K562 (cell line): ENCODE results near the gene SCARB2. TPM values are rescaled to one million over a fixed set of nuclear protein-coding genes. Genes with fewer than 3 reads are reported as not detected.

Experiments
- ATAC-seq: fragments of 200-7000 bp; cut with Tn5 transposase; 3 replicates; pipeline ENCODE4 v1.9.1; 2020; ENCODE audit warnings: moderate library complexity
- BruUV-seq: library from RNA; stranded (reverse); fragments of 400-500 nt; replicated peaks from 2 replicates; lab custom pipeline; 2021; lab: Mats Ljungman, UMichigan
- CTCF ChIA-PET: fragments of 300-600 bp; formaldehyde crosslinking; extraction: SDS; loops from one replicate; lab custom pipeline; 2021; ENCODE audit warnings: low intra/inter-chr PET ratio; lab: Yijun Ruan, JAX
- POLR2A ChIA-PET: fragments of 300-600, 350-650 bp; sonication (Branson Sonifier 250); formaldehyde crosslinking; extraction: SDS; loops from one replicate; lab custom pipeline; 2021; ENCODE audit warnings: antibody characterized with exemption, inconsistent platforms; lab: Yijun Ruan, JAX
- DNase-seq, 4 experiments: peaks; one replicate each; pipeline versions ENCODE4 v3.0.0 to v3.0.0-alpha.2; 2011 to 2018; ENCODE audit warnings: low spot score in 3 of 4, mixed read lengths in 3 of 4; ENCODE audit errors: extremely low read depth in 1 of 4
- FAIRE-seq: peaks from 2 replicates; lab custom pipeline; 2011; peaks lifted over from hg19 to GRCh38; lab: Jason Lieb, UNC
- H2AFZ ChIP-seq: 2 replicates; pipeline ENCODE4 v1.6.0; 2011; ENCODE audit warnings: low read depth, low read length, control low read depth, inconsistent platforms
- H3K27ac ChIP-seq: fragments of 200-600 bp; 3 replicates; pipeline ENCODE4 v1.8.0; 2011; ENCODE audit warnings: low read depth, mild to moderate bottlenecking, control low read depth, inconsistent platforms, low read length, moderate library complexity, mixed read lengths; ENCODE audit errors: extremely low read depth
- H3K27me3 ChIP-seq, 2 experiments: fragments of 300-600 bp in 1 of 2; 2 replicates in 1 of 2; 3 replicates in 1 of 2; pipeline versions ENCODE4 v1.6.0 to v1.8.0; 2011; ENCODE audit warnings: inconsistent platforms in 2 of 2, low read length in 2 of 2, mild to moderate bottlenecking in 1 of 2, mixed read lengths in 1 of 2, moderate library complexity in 1 of 2; ENCODE audit not compliant: control insufficient read depth in 2 of 2, insufficient read depth in 2 of 2
- H3K36me3 ChIP-seq: fragments of 300-600 bp; 3 replicates; pipeline ENCODE4 v1.8.0; 2011; ENCODE audit warnings: mild to moderate bottlenecking, low read length, inconsistent platforms; ENCODE audit not compliant: control insufficient read depth, insufficient read depth
- H3K4me1 ChIP-seq, 2 experiments: fragments of 200-600 bp in 1 of 2; replicated peaks in 1 of 2; 2 replicates in 1 of 2; 3 replicates in 1 of 2; pipeline versions ENCODE4 v1.5.1 to v1.8.0; 2011; ENCODE audit warnings: inconsistent platforms in 2 of 2, low read length in 2 of 2, mild to moderate bottlenecking in 1 of 2, mixed read lengths in 1 of 2, moderate library complexity in 1 of 2; ENCODE audit not compliant: control insufficient read depth in 2 of 2, insufficient read depth in 2 of 2
- H3K4me2 ChIP-seq: 2 replicates; pipeline ENCODE4 v1.6.1; 2011; ENCODE audit warnings: low read length, control low read depth, inconsistent platforms, mixed read lengths; ENCODE audit not compliant: insufficient read depth
- H3K4me3 ChIP-seq: fragments of 200-600 bp; sonication (generic), shearing (Covaris generic); 2 replicates; pipeline ENCODE4 v1.5.1; 2016; ENCODE audit warnings: control low read depth, inconsistent platforms
- H3K79me2 ChIP-seq: fragments of 200-600 bp; 3 replicates; pipeline ENCODE4 v1.8.0; 2011; ENCODE audit warnings: low read length, inconsistent platforms; ENCODE audit not compliant: control insufficient read depth, insufficient read depth
- H3K9ac ChIP-seq, 2 experiments: 2 replicates each; pipeline versions ENCODE4 v1.6.0 to v1.6.1; 2011; ENCODE audit warnings: low read depth in 2 of 2, low read length in 2 of 2, control low read depth in 1 of 2, inconsistent platforms in 1 of 2, mild to moderate bottlenecking in 1 of 2, mixed read lengths in 1 of 2; ENCODE audit not compliant: insufficient read depth in 1 of 2
- H3K9me1 ChIP-seq: one replicate; pipeline ENCODE4 v1.6.0; 2011; ENCODE audit warnings: inconsistent platforms, mild to moderate bottlenecking, low read length, moderate library complexity; ENCODE audit not compliant: control insufficient read depth, insufficient read depth
- H3K9me3 ChIP-seq: replicated peaks from 2 replicates; pipeline ENCODE4 v1.5.1; 2011; ENCODE audit warnings: low read depth, low read length, inconsistent platforms; ENCODE audit not compliant: control insufficient read depth, insufficient read depth
- H4K20me1 ChIP-seq: replicated peaks from 2 replicates; pipeline ENCODE4 v1.6.1; 2011; ENCODE audit warnings: low read length, inconsistent platforms, mixed read lengths; ENCODE audit not compliant: control insufficient read depth, insufficient read depth
- CBX5 ChIP-seq: IDR thresholded peaks from 2 replicates; pipeline ENCODE4 v1.6.1; 2014; ENCODE audit warnings: low read depth, borderline replicate concordance
- CCNT2 ChIP-seq: IDR thresholded peaks from 2 replicates; pipeline ENCODE4 v1.6.1; 2011; ENCODE audit warnings: borderline replicate concordance, low read depth, mild to moderate bottlenecking, moderate library complexity, mixed read lengths, low read length; ENCODE audit not compliant: insufficient read length; ENCODE audit errors: extremely low read depth
- E2F6 ChIP-seq, 2 experiments: IDR thresholded peaks; 2 replicates each; pipeline ENCODE4 v1.6.1; 2011; ENCODE audit warnings: borderline replicate concordance in 1 of 2, control low read depth in 1 of 2, low read depth in 1 of 2, low read length in 1 of 2, mild to moderate bottlenecking in 1 of 2, mixed read lengths in 1 of 2, moderate library complexity in 1 of 2; ENCODE audit not compliant: insufficient read depth in 1 of 2, insufficient read length in 1 of 2, poor library complexity in 1 of 2, severe bottlenecking in 1 of 2; ENCODE audit errors: extremely low read depth in 1 of 2
- ELF1 ChIP-seq: fragments of 200-800 bp; sonication (Bioruptor generic); IDR thresholded peaks from 2 replicates; pipeline ENCODE4 v1.6.1; 2016; ENCODE audit warnings: missing genetic modification characterization, missing compliant biosample characterization
- FOXA3 ChIP-seq, 2 experiments: fragments of 450-650 bp in 1 of 2; sonication (generic) in 1 of 2; formaldehyde crosslinking; IDR thresholded peaks in 1 of 2; conservative IDR thresholded peaks in 1 of 2; 2 replicates each; pipeline versions ENCODE4 v1.4.0 to v1.8.0; 2020 to 2022; ENCODE audit warnings: mild to moderate bottlenecking in 2 of 2, missing genetic modification reagents in 1 of 2
- GATAD2A ChIP-seq: fragments of 450-650 bp; IDR thresholded peaks from 2 replicates; pipeline ENCODE4 v1.6.1; 2017
- L3MBTL2 ChIP-seq: fragments of 450-650 bp; IDR thresholded peaks from 2 replicates; pipeline ENCODE4 v1.6.1; 2016; ENCODE audit warnings: mild to moderate bottlenecking, moderate library complexity
- MAX ChIP-seq: sonication (generic); formaldehyde crosslinking; IDR thresholded peaks from 2 replicates; pipeline ENCODE4 v1.9.0; 2022; ENCODE audit warnings: mild to moderate bottlenecking, missing genetic modification reagents
- MAZ ChIP-seq, 2 experiments: fragments of 450-650 bp in 1 of 2; sonication (generic) in 1 of 2; formaldehyde crosslinking; IDR thresholded peaks in 1 of 2; conservative IDR thresholded peaks in 1 of 2; 2 replicates each; pipeline versions ENCODE4 v1.4.0 to v1.5.0; 2020; ENCODE audit warnings: mild to moderate bottlenecking in 1 of 2, missing genetic modification reagents in 1 of 2
- MNT ChIP-seq, 2 experiments: fragments of 450-650 bp; conservative IDR thresholded peaks; 2 replicates each; pipeline ENCODE4 v1.6.1; 2017; ENCODE audit warnings: mild to moderate bottlenecking in 2 of 2, moderate library complexity in 2 of 2
- MTA1 ChIP-seq: fragments of 450-650 bp; IDR thresholded peaks from 2 replicates; pipeline ENCODE4 v1.6.1; 2017; ENCODE audit warnings: borderline replicate concordance
- PCBP1 ChIP-seq: fragments of 200-400 bp; formaldehyde crosslinking; IDR thresholded peaks from 2 replicates; pipeline ENCODE4 v1.6.1; 2018; ENCODE audit warnings: mild to moderate bottlenecking, low read depth, low read length; ENCODE audit not compliant: poor library complexity, severe bottlenecking
- ZBTB9 ChIP-seq: fragments of 450-650 bp; formaldehyde crosslinking; IDR thresholded peaks from 2 replicates; pipeline ENCODE4 v1.4.0; 2020; ENCODE audit warnings: mild to moderate bottlenecking, moderate library complexity
- ZNF696 ChIP-seq: fragments of 250-450 bp; sonication (Bioruptor Pico); conservative IDR thresholded peaks from 2 replicates; pipeline ENCODE4 v1.4.0; 2020; ENCODE audit warnings: mild to moderate bottlenecking, moderate library complexity
- WGBS: fragments of 100-300 bp; shearing (Covaris generic); methylation state at CpG from one replicate; pipeline ENCODE4 v1.1.6; 2016; ENCODE audit warnings: low coverage, mixed read lengths; ENCODE audit not compliant: insufficient coverage; ENCODE audit errors: missing lambda C conversion rate; 5-methylcytosine and 5-hydroxymethylcytosine counted together
- in situ Hi-C: fragments of 300-500 bp; cut with MboI; formaldehyde crosslinking; loops from 4 replicates; pipeline ENCODE4 v1.15.0; 2018; ENCODE audit warnings: inconsistent platforms, mixed read lengths
- intact Hi-C: fragments of 100-400 bp; cut with micrococcal nuclease; formaldehyde crosslinking; loops from 2 replicates; pipeline ENCODE4 v1.14.2; 2022
- polyA plus RNA-seq, 8 experiments: library from polyadenylated mRNA; depleted of rRNA in 4 of 8; stranded (reverse) in 5 of 8; unstranded in 3 of 8; fragments of >200 nt; fragmentation: Nextera tagmentation in 2 of 8; fragmentation: Illumina TruSeq in 1 of 8; extraction: Ambion mirVana in 2 of 8; extraction: Trizol in 1 of 8; gene quantifications; 2 replicates each; pipeline versions ENCODE4 v1.2.1 to v1.2.3, GENCODE V29; 2011 to 2014; ENCODE audit warnings: inconsistent platforms in 1 of 8, missing spikeins in 1 of 8
- total RNA-seq, 7 experiments: library from RNA; depleted of rRNA in 6 of 7; stranded (reverse); fragments of >200 nt in 6 of 7; fragmentation: Illumina TruSeq in 2 of 7; extraction: Trizol in 2 of 7; gene quantifications; 2 replicates each; pipeline versions ENCODE4 v1.2.1 to v1.2.3, GENCODE V29; 2011 to 2021; ENCODE audit warnings: low replicate concordance in 1 of 7

SCARB2 gene
- total and polyA plus RNA-seq, 9 of the 15 experiments (the other 6 are each of a cell fraction or from before 2014, with no cell fraction given) = 6.1 to 25.8 (median 17.8) TPM

GRCh38 chr4:76251441-76252270, 38.0 kb upstream of the SCARB2 start, which contains the start of gene FAM47E:
FAM47E (plus strand) TSS chr4:76251721; CDS start chr4:76251747, 26 bp downstream.
- Histone ChIP-seq H2AFZ (peak within 1 kb of the TSS; percentile 47; the same call in 1 of the 2 replicates), H3K79me2 (no peaks in the 10 kb centered on the region), H3K4me2 (peak within 1 kb of the TSS; percentile 48), H3K4me1 (peaks cover 8 to 15% of the 10 kb centered on the region in 2 experiments; a peak in 4 of 5 replicates), H3K9me1 (no peaks in the 10 kb centered on the region), H3K36me3 (no peaks in the 10 kb centered on the region), H4K20me1 (no peaks in the 10 kb centered on the region), H3K9me3 (no peaks in the 10 kb centered on the region), H3K27me3 (no peaks in the 10 kb centered on the region), H3K9ac (peak within 1 kb of the TSS in 1 of 2 experiments; percentile 63; a peak in 1 of 4 replicates), H3K27ac (no peak within 1 kb of the TSS), H3K4me3 (peak within 1 kb of the TSS; percentile 14; the same call in 1 of the 2 replicates)
- intact Hi-C loops = loop anchor here (10.0 kb wide), 1 partner anchor 123 kb away; no protein-coding TSS in a partner anchor
- BruUV-seq = no TSS peak
- POLR2A ChIA-PET = no interaction called here
- CTCF ChIA-PET = no interaction called here
- FAIRE-seq (no peak), ATAC-seq (peak; percentile 76), DNase-seq (peak; percentile 25 to 39 (median 31))
- WGBS = 66% methylated on average over 25 of the region's 68 CpGs
- in situ Hi-C loops = no loop called here
- no peak for TF ChIP-seq GATAD2A
- TF ChIP-seq MNT (conservative IDR thresholded peaks at IDR 0.05) = no peak
- TF ChIP-seq CBX5 = no peak
- no peak for TF ChIP-seq ELF1 (tag)
- peak; percentile 34 for TF ChIP-seq CCNT2
- 0 out of 4 replicates have a peak, but pooled peaks of 1 of the 2 experiments have one; percentile 18 for TF ChIP-seq MAZ (CRISPR knock-in tag; conservative IDR thresholded peaks at IDR 0.05 in 1 of 2, IDR thresholded peaks at IDR 0.05 in 1 of 2)
- peak; percentile 66 for TF ChIP-seq L3MBTL2
- no peak for TF ChIP-seq MAX
- no peak for TF ChIP-seq MTA1
- no peak for TF ChIP-seq ZNF696 (CRISPR knock-in tag)
- TF ChIP-seq ZBTB9 (CRISPR knock-in tag) = no peak
- peak; percentile 56 for TF ChIP-seq PCBP1
- no peak for TF ChIP-seq FOXA3 (CRISPR knock-in tag; conservative IDR thresholded peaks at IDR 0.05 in 1 of 2, IDR thresholded peaks at IDR 0.05 in 1 of 2)
- peak; percentile 6 to 11 for TF ChIP-seq E2F6 (IDR thresholded peaks at IDR 0.05; ENCODE audit: borderline replicate concordance in 1 of 2, extremely low read depth in 1 of 2, insufficient read depth in 1 of 2, insufficient read length in 1 of 2, low read depth in 1 of 2, low read length in 1 of 2, poor library complexity in 1 of 2, severe bottlenecking in 1 of 2)
